Thyroid gland (tissue), 4 donors: Measurements from ENCODE around the gene TAPBP.
"Not testable (repeated sequence)": the region's sequence is repeated elsewhere in the genome, so short reads cannot be mapped to it uniquely, and the experiment has no call there.

ENCODE experiments used
- CTCF ChIP-seq, 6 experiments: fragments of 200-600 bp in 3 of 6; fragments of 450-650 bp in 3 of 6; sonication (generic) in 3 of 6; IDR thresholded peaks; one replicate each; pipeline ENCODE4 v1.5.1; 2016 to 2019; ENCODE audit warnings: antibody characterized with exemption in 6 of 6, mild to moderate bottlenecking in 2 of 6, inconsistent platforms in 1 of 6, moderate library complexity in 1 of 6
- POLR2A ChIP-seq, 2 donors: fragments of 450-650 bp; IDR thresholded peaks; one replicate each; pipeline ENCODE4 v1.6.1; 2017; ENCODE audit warnings: antibody characterized with exemption in 2 of 2, mild to moderate bottlenecking in 2 of 2, moderate library complexity in 1 of 2

GRCh38 chr6:33343606-33343952 is 29.7 kb upstream of the TAPBP start:
- not testable (repeated sequence) for TF ChIP-seq CTCF, POLR2A (IDR thresholded peaks at IDR 0.05)
